Suprapubic skin (tissue), 4 donors: ENCODE measurements around the gene STAT3. TPM values are rescaled to one million over a fixed set of nuclear protein-coding genes. Genes with fewer than 3 reads are reported as not detected.

ENCODE experiments used
- DNase-seq, 2 donors: peaks; one replicate each; pipeline ENCODE4 v3.0.0-alpha.2; 2019; ENCODE audit warnings: low spot score in 2 of 2
- H3K27ac ChIP-seq: fragments of 200-600 bp; sonication (generic); one replicate; pipeline ENCODE4 v1.5.1; 2019
- H3K27me3 ChIP-seq: fragments of 200-600 bp; sonication (generic); one replicate; pipeline ENCODE4 v1.5.1; 2019
- H3K36me3 ChIP-seq: fragments of 200-600 bp; sonication (generic); one replicate; pipeline ENCODE4 v1.5.1; 2019
- H3K4me1 ChIP-seq: fragments of 200-600 bp; sonication (generic); one replicate; pipeline ENCODE4 v1.5.1; 2019
- H3K4me3 ChIP-seq: fragments of 200-600 bp; sonication (generic); one replicate; pipeline ENCODE4 v1.5.1; 2019; ENCODE audit warnings: mild to moderate bottlenecking
- H3K9me3 ChIP-seq: fragments of 200-600 bp; sonication (generic); one replicate; pipeline ENCODE4 v1.5.1; 2019
- CTCF ChIP-seq, 2 donors: fragments of 200-600 bp in 1 of 2; fragments of 450-650 bp in 1 of 2; sonication (generic) in 1 of 2; IDR thresholded peaks; one replicate each; pipeline ENCODE4 v1.5.1; 2016 to 2019; ENCODE audit warnings: antibody characterized with exemption in 2 of 2, mild to moderate bottlenecking in 1 of 2, moderate library complexity in 1 of 2
- EP300 ChIP-seq: sonication (generic); formaldehyde crosslinking; IDR thresholded peaks from one replicate; pipeline ENCODE4 v1.6.1; 2017; ENCODE audit warnings: antibody characterized with exemption
- POLR2A ChIP-seq, 2 donors: fragments of 450-650 bp; IDR thresholded peaks; one replicate each; pipeline ENCODE4 v1.6.1; 2017; ENCODE audit warnings: antibody characterized with exemption in 2 of 2, mild to moderate bottlenecking in 2 of 2, moderate library complexity in 2 of 2
- POLR2AphosphoS5 ChIP-seq, 3 donors: sonication (generic); formaldehyde crosslinking; IDR thresholded peaks; one replicate each; pipeline ENCODE4 v1.6.1; 2017; ENCODE audit warnings: antibody characterized with exemption in 3 of 3
- WGBS: methylation state at CpG from one replicate; pipeline ENCODE4 v1.1.5; 2018; 5-methylcytosine and 5-hydroxymethylcytosine counted together
- total RNA-seq, 4 donors: library from RNA; depleted of rRNA; stranded (reverse); fragments of >200 nt; gene quantifications; one replicate each; pipeline ENCODE4 v1.1.0, GENCODE V29; 2016

Gene STAT3
- total RNA-seq, 4 donors from 2014 or later, result 144 to 174 (median 152) TPM

DNA sequence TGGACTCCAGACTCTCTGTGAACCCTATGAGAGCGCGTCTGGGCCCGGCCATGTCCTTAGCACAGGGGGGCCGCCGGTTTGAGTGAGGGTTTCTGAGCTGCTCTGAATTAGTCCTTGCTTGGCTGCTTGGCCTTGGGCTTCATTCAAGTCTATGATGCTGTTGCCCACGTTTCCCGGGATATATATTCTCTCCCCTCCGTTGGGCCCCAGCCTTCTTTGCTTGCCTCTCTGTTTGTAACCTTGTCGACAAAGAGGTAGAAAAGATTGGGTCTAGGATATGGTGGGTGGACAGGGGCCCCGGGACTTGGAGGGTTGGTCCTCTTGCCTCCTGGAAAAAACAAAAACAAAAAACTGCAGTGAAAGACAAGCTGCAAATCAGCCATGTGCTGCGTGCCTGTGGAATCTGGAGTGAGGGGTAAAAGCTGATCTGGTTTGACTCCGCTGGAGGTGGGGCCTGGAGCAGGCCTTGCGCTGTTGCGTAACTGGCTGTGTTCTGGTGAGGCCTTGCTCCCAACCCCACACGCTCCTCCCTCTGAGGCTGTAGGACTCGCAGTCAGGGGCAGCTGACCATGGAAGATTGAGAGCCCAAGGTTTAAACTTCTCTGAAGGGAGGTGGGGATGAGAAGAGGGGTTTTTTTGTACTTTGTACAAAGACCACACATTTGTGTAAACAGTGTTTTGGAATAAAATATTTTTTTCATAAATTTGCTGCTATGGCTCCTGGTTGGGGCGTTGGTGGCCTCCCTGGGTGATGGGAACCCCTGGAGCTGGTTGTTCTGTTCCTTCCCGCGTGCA, 76.8 kb downstream of the STAT3 start:
- Histone ChIP-seq H3K4me3 (no peak overlapping the region), H3K9me3 (no peaks in the 10 kb centered on the region), H3K4me1 (peaks cover 39% of the 10 kb centered on the region), H3K27ac (peak overlapping the region; percentile 81), H3K27me3 (no peaks in the 10 kb centered on the region), H3K36me3 (peaks cover 80% of the 10 kb centered on the region)
- WGBS, result 55% methylated on average over 19 of the region's 19 CpGs
- peak in 2 of 3 donors; percentile 12 to 56 for TF ChIP-seq POLR2AphosphoS5 (IDR thresholded peaks at IDR 0.05)
- no peak for TF ChIP-seq CTCF (IDR thresholded peaks at IDR 0.05)
- no peak for TF ChIP-seq EP300
- DNase-seq, result peak; percentile 93 to 94

GRCh38 chr17:42310787-42311215, 77.4 kb downstream of the STAT3 start:
- no peak for TF ChIP-seq POLR2A (IDR thresholded peaks at IDR 0.05)
- TF ChIP-seq POLR2AphosphoS5 (IDR thresholded peaks at IDR 0.05), result no peak
- no peak for TF ChIP-seq CTCF (IDR thresholded peaks at IDR 0.05)
- no peak for TF ChIP-seq EP300
- Histone ChIP-seq H3K4me3 (no peak overlapping the region), H3K27ac (peak overlapping the region; percentile 81), H3K27me3 (no peaks in the 10 kb centered on the region), H3K36me3 (peaks cover 80% of the 10 kb centered on the region), H3K4me1 (peaks cover 39% of the 10 kb centered on the region), H3K9me3 (no peaks in the 10 kb centered on the region)
- 59% methylated on average over 9 of the region's 9 CpGs for WGBS
- no peak for DNase-seq

GRCh38 chr17:42309986-42310786, 78.1 kb downstream of the STAT3 start:
- Histone ChIP-seq H3K9me3 (no peaks in the 10 kb centered on the region), H3K27me3 (no peaks in the 10 kb centered on the region), H3K27ac (no peak overlapping the region), H3K4me1 (peaks cover 39% of the 10 kb centered on the region), H3K4me3 (no peak overlapping the region), H3K36me3 (peaks cover 80% of the 10 kb centered on the region)
- no peak for DNase-seq
- no peak for TF ChIP-seq CTCF (IDR thresholded peaks at IDR 0.05)
- TF ChIP-seq POLR2A (IDR thresholded peaks at IDR 0.05), result no peak
- no peak for TF ChIP-seq POLR2AphosphoS5 (IDR thresholded peaks at IDR 0.05)
- TF ChIP-seq EP300, result no peak
- 82% methylated on average over 19 of the region's 19 CpGs for WGBS

DNA sequence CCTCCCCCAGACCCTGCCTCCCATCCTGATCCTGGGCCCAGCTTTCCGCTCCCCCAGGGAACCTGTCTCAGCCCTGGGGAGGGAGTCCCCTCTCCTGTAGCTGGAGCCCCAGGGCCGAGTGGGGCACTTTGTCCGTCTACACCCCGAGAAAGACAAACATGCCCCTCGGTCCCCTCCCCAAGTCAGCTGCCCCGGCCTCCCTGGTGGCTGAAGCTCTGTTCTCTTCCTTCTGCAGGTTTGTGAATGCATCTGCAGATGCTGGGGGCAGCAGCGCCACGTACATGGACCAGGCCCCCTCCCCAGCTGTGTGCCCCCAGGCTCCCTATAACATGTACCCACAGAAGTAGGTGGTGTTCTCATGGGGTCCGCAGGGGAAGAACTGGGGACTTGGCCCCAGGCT, 79.1 kb downstream of the STAT3 start:
- Histone ChIP-seq H3K27ac (no peak overlapping the region), H3K9me3 (no peaks in the 10 kb centered on the region), H3K27me3 (no peaks in the 10 kb centered on the region), H3K36me3 (peaks cover 81% of the 10 kb centered on the region), H3K4me3 (no peak overlapping the region), H3K4me1 (peaks cover 34% of the 10 kb centered on the region)
- 95% methylated on average over 8 of the region's 9 CpGs for whole genome bisulfite sequencing
- TF ChIP-seq POLR2A (IDR thresholded peaks at IDR 0.05), result no peak
- DNase-seq, result no peak

GRCh38 chr17:42308446-42308845, 79.8 kb downstream of the STAT3 start:
- 86% methylated on average over 3 of the region's 7 CpGs for WGBS
- TF ChIP-seq EP300 (no peak), POLR2A (IDR thresholded peaks at IDR 0.05) (no peak), POLR2AphosphoS5 (IDR thresholded peaks at IDR 0.05) (no peak), CTCF (IDR thresholded peaks at IDR 0.05) (no peak)
- peaks cover 28% of the 10 kb centered on the region for H3K4me1 ChIP-seq
- H3K36me3 ChIP-seq, result peaks cover 81% of the 10 kb centered on the region
- no peak overlapping the region for H3K27ac ChIP-seq
- no peaks in the 10 kb centered on the region for H3K9me3 ChIP-seq
- DNase-seq, result no peak
- no peaks in the 10 kb centered on the region for H3K27me3 ChIP-seq
- H3K4me3 ChIP-seq, result no peak overlapping the region
